Putamen (tissue), 1 donor: ENCODE measurements around the gene AUTS2.
A peak's percentile ranks its signal among the peaks of the same experiment; 100 is the strongest.

Source experiments
- DNase-seq: peaks from one replicate; pipeline ENCODE4 v3.0.0-alpha.2; 2016; ENCODE audit warnings: low spot score

Gene AUTS2

DNA sequence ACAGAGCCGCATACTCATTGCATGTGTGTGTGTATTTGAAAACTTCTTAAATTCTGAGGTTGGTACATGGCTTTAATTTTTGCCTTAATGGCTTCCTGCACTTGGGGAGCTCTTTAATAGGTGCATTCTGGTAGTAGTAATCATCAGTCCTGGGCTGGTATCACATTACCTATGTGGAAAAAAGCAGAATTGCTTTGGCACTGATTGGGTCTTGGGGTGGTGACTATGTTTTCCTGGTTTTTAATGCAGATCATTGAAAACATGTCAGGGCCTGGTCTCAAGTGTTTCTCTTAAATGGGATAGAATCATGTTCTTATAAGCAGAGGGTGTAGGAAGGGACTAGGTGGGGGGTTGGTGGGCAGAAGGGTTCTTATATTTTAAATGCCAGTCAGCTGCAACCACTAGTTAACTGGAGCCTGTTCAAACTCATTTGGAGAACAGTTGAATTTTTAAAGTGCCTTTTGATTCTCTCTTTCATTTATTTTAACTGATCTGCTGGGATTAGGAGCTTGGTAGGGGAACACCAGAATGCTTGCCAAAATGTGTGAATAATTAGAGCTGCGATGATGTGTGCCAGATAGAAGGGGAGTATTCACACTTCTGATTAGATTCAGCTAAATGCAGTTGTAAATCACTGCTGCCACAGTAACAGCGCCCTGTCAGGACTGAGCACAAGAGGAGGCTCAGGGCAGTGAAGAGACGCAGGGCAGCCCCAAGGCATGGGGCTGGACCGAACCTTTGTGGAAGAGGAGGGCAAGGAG is 900.1 kb downstream of the AUTS2 start:
- peak; percentile 46 for DNase-seq

DNA sequence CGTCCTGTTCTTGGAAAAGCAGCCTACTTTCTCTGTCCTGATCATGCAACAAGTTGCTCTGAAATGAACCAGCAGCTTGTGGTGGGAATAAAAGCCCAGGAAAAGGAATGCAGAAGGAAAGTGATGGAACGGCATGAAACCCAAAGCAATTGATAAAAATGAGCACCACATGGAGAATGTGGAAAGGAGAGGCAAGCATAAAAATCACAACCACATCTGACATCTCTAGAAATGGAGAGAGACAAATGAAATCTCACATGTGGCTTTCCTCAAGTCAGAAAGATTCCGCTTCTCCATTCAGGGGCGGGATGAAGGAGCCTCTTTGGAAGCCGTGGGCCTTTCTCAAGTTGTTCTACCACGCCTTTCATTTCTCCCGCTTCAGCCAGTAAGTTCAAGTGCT is 902.0 kb downstream of the AUTS2 start:
- no peak for DNase-seq

DNA sequence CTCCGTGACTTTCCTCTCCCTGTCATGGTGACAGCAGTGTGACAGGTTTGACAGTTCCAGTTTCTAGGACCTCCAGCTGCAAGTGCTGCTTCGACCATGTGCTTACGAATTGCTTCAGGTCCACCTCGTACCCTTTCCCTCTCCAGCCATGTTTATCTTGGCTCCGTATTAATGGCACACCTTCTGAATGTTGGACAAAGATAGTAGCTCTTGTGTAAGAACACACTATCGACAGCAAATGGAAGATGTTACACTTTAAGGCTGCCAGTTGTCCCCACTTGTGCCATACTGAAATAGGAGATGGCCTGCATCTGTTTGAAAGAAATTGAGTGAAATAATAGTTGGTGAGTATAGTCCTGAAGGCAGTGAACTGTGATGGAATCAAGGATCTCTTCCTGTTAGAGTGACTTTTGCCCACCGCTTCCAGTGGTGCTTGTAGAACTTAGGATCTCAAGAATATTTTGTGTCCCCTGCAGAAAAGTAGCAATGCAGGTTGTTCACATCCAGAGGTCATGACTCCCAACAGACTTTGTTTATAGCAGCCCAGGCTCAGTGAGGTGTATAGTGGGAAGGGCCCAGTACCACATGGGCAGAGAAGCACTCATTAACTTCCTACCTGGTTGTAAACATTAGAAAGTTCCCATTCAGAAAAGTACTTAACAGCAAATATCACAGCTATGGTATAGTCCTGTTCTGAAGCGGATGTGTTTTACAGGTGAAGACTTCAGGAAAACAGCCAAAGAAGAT is 904.0 kb downstream of the AUTS2 start:
- no peak for DNase-seq

DNA sequence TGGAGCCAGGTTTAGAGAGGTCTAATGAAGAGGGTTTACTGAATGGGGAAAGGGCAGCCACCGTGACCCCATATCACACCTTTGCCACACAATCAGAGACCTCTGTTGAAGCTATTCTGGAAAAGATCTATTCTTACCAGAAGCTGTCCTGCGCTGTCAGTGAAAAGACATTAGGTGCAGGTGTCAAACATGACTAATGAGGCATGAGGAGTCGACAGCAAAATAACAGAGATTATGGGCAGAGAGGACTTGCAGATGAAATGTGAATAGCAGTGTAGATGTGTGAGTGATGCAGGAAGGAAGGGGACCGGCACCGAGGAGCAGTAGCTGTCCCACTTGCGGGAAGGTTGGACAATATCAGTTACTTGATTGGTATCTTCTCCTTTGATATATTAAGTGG is 906.0 kb downstream of the AUTS2 start:
- DNase-seq = no peak

DNA sequence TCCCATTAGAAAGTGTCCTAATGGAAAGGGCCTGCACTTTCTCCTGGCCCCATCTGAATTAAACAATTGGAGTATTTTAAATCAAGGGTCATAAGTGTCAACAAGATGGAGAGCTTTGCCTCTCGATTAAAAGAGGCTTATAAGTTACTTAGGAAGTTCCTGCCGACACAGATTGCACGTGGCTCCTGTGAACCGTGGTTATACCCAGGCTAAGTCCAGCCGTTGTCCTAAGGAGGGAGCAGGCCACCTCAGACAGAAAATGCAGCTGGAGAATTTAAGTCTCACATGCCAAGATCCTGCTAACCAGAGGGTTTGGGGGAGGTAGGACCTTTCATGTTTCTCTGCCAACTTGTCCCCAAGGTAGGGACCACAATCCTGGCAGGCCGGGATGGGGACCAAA is 907.2 kb downstream of the AUTS2 start:
- DNase-seq = no peak

DNA sequence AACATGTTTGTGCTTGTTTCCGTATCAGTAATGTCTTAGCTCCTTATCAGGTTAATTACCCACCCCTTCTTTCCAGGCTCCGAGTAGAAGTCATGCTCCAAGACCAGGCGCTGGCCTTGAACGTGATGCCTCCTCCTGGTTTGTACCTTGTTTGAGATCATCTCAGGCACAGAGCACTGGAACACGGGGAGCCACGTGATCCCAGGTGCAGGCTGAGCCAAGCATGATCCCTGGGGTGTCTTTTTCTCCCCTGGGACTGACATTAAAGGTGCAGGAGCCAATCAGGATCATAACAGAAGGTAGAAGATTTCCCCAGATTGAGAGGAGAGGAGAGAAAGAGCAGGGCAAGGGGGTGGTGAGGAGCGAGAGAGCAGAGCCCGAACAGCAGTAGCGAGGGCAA is 907.6 kb downstream of the AUTS2 start:
- DNase-seq = no peak

DNA sequence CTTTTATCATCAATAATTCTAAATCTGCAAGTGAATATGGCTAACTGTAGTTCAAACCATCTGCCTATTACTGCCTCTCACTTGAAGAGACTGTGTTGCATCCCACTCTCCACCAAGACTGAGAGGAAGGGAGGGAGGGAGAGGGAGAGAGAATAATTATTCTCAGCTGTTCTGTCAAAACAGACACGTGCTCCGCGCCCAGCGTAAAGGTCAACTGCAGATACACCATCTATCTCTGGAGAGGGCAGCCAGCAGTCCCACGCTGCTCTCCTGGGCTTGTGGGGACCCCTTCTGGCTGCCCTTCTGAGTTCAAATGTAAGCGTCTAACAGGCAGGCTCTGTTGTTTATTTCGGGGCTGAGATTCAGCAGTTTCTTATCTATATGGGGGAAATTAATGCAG is 908.2 kb downstream of the AUTS2 start:
- DNase-seq = no peak

DNA sequence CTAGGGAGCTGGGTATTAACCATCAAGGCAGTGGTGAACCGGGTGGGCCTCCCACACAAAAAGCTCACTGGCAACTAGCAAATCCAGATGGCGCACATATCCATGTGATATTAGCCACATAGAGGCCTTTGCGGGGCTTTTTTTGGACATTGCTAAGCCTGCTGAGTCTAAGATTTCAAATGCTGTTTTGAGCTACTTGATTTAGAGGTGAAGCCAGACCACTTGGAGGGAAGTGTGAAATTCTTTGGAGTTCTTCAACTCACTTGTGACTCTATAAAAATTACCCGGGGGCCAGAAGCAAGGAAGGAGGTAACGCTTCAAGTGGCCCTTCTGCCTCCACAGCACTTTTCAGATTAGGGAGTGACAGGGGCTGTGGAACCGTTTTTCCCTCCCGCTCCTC is 913.9 kb downstream of the AUTS2 start:
- no peak for DNase-seq

DNA sequence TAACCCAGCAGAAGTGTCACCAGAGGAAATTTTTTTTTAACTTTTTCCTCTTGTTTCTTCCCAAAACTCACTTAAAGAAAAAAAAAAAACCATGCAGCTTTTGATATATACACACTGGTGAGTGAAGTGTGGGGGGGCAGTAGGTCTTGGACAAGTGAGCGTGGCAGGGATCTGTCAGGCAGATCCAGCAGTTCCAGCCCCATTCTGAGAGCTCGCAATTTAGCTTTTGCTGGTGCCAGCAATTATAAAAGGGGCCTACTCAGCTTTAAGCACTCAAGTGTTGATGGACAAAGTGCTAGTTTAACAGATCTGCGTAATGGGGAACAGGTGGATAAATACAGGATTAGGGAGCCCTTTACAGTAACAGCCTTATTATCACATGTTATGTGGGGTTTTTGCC is 914.5 kb downstream of the AUTS2 start:
- no peak for DNase-seq

DNA sequence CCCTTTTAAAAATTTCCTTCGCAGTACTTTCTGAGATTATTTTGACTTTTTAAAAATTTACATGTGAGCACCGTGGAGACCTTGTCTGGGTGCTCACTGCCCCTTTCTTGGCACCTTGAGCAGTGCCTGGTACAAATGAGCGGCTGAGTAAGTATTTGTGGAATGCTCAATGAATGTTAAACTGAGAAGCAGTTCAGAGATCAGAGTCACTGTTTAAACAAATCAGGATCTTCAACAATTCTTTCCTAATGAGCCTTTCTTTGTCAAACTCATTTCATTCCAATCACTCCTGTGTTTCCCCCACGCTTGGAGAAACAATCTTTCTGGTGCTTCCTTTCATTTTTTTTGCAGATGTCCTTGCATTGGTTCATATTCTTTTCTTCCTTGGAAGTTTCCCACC is 922.3 kb downstream of the AUTS2 start:
- no peak for DNase-seq

DNA sequence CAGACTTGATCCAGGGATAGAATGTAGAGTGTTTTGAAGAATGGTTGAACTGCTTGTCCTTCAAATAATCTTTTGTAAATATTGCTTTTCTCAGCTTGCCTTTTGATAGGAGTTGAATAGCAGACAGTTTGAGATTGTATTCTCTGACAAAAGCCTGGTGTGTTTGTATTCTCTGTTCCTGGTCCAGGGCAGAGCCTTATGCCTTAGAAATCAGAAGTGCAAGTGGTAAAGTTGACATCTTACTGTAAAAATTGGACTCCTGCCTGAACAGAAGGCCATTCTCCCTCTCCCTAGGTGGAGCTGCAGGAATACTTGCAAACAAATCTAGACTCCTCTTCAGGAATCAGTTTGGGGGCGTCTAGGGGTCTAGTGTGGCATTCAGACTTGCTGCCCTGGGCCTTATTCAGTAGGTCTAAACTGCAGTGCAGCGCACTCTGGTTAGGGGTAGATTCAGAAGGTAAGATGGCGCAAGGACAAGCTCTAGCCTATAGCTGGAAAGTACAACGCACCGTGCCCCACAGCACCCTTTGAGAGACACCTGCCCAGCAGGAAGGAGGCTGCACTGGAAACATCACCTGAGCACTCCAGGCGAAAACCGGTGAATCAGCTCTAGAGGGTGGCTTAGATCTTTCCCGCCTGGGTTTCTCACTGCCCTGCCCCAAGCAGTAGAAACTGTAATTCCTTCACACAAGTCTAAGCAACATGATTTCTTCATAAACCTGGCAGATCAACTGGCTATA is 925.1 kb downstream of the AUTS2 start:
- no peak for DNase-seq

DNA sequence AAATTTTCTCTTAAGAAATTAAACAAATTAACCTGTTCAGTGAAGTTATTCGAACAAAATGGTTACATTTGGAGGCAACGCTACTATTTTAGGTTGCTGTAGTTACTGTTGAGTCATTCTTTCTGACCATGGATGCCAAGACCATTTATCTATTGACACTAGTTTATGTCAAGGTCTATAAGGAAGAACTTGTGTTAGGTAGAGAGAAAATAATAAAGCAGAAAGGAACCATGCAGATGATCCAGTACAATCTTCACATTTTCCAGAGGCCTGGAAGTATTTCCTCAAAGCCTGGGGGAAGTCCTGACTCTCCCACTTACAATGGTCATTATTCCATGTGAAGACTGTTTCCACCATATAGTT is 925.7 kb downstream of the AUTS2 start:
- no peak for DNase-seq

DNA sequence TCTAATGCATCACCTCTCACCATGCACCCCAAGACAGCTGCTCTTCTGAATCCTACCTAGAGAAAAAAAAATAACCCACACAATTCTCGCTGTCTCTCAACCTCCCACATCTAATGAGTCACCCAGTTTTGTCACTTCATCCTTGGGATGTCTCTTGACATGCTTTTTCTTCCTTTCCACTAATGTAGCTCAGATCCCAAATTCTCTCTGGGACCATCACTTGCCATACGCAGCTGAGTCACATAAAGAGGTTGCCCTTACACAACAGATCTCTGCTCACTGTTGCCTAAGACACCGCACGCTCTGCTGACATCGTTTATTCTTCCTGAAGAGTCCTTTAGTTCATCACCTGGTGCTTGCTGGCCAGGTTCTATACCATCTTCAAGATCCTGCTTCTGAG is 927.7 kb downstream of the AUTS2 start:
- peak; percentile 83 for DNase-seq

DNA sequence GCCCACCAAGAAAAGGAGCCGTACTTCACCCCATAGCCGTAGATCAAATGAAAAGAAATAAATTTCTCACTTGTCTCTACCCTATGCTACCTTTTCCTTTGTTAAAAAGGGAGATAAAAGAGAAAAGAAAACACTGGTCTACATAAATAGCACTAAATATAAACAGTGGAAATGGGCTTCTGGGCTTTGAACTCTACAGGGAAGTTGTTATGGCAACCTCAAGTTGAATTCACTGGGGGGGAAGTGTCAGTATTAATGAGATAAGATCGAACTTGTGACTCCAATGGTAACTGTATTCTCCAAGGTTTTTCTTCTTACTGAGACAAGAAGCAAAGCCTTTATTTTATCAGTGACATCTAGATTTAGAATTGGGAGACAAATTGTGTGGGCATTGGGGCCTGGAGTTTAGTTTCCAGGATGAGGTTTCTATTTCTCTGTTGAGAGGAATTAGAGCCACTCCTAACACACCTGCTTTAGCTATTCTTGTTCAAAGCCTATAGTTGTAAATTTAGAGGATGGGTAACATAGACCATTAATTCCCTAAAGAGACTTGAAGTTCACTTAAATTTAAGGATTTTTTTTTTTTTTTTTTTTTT is 929.3 kb downstream of the AUTS2 start:
- no peak for DNase-seq

DNA sequence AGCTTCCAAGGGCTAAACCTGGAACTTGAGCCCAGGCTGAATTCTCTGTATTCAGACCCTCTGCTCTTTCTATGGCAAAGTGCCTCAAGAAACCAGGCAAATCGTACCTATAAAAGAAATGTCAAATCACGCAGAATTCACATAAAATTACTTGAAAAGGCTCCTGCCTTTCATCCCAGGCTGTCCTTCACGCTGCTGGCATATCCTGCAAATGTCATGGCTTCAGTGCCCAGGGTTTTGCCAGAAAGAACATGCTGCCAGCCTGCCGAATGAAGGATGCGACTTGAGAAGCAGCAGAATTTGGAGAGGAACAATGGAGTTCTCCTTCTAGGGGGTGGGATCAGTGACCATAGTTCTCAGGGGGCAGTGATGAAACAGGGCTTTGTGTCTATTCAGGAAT is 931.2 kb downstream of the AUTS2 start:
- DNase-seq = no peak

DNA sequence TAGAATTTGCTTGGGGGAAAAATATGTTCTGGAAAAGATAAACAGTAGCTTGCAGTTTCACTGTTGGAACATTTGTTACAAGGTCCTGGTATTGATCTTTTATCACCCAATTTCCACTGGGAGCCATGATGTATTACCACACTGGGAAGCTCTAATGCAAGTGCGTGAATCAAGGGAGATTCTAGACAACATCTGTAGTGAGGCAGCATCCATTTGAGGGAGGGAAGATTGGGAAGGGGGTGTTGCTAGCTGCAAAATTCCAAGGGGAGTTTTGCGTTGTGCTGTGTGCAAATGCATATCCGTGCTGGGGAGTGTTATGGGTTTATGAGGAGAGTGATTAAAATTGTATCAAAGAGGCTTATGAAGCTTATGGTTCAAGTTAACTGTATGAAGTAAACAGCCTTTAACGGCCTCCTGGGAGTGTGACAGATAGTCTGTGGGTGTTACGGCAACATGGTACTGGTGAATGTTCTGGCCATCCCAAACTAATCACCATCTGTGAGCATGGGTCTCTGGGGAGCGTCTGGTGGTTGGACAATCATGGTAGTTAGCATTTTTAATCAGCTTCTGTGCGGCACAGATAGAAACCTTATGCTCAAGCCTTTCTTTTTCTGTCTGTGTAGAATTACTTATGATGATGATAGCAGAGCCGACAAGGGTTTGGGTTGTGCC is 931.8 kb downstream of the AUTS2 start:
- no peak for DNase-seq

DNA sequence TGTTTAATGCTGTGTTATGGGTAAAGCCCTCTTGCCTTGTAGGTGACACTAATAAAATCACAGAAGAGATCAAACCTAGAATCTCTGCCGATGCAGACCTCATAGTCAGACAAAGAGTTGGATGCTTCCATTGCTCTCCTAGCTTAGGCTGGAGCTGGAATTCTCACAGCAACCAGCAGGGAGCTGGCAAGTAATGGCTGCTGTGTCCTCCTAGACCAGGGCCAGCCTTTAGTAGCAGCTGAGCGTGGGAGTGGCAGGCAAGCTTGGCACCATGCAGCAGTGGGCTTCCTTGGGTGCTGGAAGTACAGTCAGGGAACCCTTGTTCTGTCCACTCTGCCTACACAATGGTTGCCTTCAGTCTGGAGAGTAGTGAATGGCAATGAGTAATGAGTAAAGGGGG is 935.3 kb downstream of the AUTS2 start:
- no peak for DNase-seq

DNA sequence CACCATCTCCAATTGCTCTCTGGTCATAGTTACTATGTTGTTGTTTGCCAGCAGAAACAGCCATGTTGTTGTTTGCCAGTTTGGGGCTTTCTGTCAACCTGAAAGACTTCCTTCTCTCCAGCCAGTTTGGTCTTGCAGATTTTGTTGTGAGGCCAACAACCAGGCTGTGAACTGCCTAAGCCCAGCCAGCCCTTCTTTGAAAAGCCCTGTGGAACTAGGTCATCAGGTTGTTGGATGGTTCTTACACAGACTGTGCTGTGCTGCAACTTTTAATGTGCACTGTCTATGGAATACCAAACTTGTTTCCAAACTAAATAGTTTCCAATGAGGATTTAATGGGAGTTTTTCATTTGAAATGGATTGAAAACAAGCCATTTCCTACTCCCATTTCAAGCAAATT is 940.9 kb downstream of the AUTS2 start:
- DNase-seq = peak; percentile 69

DNA sequence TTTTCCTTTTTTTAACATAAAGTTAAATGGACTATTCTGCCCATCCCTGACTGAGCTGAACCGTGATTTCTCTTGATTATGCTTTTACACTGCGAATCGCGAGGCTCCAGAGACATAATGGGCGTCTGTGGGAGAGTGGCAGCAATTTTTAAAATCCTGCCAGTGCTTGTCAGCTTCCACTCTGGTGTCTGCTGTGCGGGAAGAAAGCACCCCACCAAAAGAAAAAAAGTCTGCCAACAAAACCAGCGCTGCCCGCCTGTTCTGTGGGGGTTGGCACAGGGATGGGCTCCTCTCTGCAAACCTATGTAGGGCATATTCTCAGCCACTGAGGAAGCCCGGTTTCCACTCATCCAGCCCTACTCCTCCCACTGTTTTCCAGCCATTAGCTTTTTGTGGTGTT is 941.3 kb downstream of the AUTS2 start:
- peak; percentile 62 for DNase-seq

DNA sequence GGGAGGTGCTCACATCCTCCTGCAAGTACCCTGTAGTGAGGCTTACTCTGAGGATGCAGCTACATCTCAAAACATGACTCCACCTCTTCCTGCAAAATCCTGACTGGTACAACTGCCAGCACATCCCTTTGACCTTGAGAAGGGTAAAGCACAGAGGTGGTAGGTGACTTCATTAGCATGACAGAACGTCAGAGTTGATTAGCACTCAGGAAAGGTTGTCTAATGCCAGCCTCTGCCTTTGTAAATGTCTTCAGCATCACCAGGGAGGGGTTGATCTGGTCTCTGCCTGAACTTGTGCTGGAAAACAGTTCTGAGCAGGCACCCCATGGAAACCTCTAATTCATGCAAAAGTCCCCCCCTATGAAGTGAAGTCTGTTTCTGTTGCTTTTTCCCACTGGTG is 942.4 kb downstream of the AUTS2 start:
- DNase-seq = no peak

DNA sequence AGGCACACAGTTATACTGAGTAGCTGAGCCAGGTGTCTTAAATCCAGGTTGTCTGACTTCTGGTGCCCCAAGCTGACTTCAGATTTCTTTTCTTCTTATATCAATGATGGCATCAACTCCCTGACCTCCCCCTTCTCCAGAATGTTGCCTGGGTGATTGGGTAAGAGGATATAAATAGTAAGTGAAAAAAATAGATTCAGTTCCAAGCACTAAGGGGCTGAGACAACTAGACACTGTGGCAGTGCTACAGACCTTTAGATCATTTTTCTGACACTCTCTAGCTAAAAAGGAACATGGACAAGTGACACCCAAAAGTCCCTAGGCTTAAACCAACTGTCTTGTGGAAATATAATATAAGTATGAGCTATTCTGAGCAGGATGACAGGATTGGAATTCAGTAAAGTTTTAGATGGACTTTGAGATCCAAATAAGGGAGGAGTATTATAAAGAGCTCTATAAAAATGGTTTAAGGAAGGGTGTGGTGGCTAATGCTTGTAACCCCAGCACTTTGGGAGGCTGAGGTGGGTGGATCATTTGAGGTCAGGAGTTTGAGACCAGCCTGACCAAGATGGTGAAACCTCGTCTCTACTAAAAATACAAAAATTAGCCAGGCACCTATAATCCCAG is 944.6 kb downstream of the AUTS2 start:
- no peak for DNase-seq

DNA sequence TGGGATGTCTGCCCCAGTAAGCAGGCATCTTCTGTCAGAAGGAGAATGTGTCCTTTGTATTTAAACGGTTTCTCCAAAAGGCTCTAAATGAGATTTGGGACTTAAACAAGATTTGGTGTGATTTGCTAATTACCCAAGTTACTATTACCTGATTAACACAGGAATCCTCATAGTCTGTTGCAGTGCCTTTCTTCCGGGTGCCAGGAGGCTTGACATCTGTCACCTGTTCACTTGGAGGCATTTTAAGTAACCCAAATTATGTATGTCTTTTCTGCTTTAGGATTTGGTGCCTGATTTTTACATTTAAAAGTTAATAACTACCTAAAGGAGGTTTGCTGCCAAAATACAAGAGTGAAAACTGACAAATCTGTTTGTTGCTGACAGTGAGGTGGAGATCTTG is 945.7 kb downstream of the AUTS2 start:
- no peak for DNase-seq
